NCI-H524 (cell line): ENCODE data around the gene THSD4.

Source experiments
- DNase-seq, 2 experiments: peaks; one replicate each; lab custom pipeline; 2025; lab: John Stamatoyannopoulos, UW

THSD4 gene

DNA sequence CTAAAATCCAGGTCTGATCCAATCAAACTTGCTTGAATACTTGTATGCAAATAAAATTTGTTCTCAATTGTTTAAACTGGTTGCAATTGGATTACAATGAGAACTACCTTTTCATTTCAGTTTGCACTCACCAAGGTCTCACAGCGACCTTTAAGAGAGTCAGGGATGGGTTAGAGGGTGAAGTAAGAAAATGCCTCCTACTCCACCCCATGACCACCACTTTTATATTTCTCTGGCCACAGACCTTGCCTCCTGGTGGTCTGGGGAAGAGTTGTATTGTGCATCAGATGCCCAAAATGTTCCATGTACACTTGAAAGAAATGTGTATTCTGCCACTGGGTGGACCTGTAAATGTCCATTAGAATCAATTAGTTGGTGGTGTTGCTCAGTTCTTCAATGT, 16.4 kb upstream of the THSD4 start:
- DNase-seq: no peak

DNA sequence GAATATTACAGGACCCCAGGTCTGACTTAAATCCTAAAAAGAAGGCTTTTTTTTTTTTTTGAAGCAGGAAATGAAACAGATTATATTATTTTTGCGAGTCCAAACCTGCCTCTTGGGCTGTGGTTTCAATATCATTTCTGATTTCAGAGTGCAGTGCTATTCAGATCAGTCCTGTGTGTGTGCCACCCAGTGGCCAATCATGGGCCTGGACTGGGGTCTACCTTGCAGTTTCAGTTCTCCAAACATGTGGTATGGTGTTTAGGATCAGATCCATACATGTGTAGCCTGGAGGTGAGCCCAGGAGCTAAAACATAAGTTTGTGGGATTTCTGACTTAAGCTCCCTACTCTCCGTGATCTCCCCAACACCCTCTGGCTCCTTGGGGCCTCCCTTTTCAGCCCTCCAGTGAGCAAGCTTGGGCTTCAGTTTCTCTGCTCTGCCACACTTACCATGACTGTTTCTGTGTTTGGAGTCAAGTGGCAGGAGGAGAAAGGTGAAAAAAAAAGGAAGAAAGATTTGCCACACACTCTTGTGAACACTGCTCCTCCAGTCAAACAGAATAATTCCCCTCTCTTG, 12.1 kb upstream of the THSD4 start:
- DNase-seq: peak; percentile 13 to 31

DNA sequence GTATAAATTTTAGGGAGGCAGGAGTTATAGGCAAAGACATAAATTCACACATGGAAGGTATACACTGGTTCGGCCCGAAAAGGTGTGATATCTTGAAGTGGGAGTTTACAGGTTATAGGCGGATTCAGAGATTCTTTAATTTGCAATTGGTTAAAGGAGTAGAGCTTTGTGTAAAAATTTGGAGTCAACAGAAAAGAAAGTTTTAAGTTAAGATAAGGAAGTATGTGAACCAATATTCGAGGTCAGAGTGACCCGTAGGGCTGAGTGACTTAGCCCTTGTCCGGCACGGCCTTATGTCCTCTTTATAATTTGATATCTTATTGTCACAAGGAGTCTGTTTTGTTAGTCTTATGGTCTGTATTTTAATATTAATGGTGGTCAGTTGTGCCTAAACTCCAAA, 10.6 kb upstream of the THSD4 start:
- DNase-seq: no peak

DNA sequence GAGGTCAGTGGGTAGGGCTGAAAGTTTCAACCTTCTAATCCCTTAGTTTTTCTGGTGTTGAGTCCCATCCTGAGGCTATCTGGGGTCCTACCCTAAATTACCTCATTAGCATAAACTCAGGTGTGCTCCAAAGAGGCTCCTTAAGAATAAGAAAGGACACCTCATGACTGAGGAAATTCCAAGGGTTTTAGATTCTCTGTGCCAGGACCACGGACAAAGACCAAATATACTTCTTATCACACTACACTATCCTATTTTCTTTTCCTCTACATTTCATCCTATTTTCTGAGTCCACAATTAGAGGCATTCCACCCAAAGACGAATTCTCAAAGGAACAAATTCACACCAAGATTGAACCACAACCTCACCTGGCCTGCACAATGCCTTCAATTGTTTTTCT, 9.8 kb upstream of the THSD4 start:
- DNase-seq: no peak

DNA sequence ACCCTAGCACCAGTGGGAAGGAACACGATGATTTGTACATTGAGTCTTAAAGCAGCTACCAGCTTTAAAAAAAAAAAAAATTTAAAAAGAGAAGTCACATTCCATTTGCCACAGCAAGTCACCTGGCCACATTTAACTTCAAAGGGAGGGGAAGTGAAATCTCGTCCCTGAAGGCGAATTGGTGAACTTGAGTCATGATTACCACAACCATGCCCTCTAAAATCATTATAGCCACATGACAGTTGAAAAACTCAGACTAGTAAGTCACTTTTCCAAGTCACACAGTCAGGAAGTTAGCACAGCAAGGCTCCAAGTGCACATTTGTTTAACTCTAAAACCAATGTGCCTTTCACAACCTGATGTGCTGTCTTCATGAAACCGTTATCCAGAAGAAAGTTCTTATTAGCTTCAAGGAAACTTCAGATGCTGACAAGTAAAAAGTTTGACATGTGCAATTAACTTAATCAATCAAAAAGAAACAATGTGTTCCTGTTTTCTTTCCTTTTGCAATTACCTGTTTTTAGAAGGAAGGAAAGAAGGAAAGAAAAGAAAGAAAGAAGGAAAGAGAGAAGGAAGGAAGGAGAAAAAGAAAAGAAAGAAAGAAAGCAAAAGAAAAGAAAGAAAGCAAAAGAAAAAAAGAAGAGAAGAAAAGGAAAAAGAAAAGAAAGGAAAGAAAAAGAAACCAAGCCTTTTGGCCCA, 8.3 kb upstream of the THSD4 start:
- DNase-seq: no peak

DNA sequence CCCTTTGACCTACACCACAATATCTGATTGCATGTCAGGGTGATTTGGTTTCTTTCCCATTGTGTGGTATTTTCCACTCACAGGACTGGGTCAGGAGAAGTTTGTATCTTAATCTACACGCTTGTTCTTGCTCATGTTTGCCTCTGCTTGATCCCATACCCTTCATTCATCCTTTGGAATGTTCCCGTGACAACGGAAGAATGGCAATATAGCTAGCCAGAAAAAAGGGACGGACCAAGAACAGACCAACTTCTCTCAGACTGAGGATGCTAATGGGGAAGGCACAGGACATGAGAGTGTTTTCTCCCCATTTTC, 7.8 kb upstream of the THSD4 start:
- no peak for DNase-seq

DNA sequence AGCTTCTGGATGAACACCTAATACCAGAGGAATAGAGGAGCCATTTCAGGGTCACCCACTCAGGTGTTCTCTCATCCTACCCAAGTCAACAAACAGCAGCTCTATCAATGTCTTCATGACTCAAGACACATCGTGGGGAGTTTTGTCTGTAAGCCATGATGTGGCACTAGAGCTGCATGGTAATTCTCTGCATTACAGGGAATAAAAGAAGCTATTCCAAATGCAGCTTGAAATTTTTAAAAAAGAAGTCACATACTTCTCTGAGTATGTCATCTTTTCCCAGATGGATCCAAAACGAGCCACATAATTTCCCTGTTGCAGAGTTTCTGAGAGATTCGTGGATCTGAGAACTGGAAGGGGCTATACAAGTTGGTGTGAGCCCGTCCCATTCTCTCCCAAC, 6.1 kb upstream of the THSD4 start:
- no peak for DNase-seq

DNA sequence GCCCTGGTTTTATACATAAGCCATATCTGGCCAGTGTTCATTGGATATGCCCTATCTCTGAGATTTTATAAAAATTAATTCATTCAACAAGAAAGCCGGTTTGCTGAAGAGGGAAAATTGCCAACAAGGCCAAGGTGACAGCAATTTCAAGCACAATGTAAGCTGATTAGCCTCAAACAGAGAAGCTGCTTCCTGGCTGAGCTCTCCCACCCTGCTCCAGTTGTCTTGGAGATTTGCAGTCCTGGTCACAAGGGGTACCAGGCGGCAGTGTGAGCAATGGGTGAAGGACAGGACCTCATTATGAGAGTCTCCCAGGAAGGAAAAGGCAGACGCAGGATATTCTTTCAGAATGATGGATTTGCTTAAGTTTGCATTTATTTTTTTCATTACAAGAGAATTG, 5.4 kb upstream of the THSD4 start:
- DNase-seq: no peak

DNA sequence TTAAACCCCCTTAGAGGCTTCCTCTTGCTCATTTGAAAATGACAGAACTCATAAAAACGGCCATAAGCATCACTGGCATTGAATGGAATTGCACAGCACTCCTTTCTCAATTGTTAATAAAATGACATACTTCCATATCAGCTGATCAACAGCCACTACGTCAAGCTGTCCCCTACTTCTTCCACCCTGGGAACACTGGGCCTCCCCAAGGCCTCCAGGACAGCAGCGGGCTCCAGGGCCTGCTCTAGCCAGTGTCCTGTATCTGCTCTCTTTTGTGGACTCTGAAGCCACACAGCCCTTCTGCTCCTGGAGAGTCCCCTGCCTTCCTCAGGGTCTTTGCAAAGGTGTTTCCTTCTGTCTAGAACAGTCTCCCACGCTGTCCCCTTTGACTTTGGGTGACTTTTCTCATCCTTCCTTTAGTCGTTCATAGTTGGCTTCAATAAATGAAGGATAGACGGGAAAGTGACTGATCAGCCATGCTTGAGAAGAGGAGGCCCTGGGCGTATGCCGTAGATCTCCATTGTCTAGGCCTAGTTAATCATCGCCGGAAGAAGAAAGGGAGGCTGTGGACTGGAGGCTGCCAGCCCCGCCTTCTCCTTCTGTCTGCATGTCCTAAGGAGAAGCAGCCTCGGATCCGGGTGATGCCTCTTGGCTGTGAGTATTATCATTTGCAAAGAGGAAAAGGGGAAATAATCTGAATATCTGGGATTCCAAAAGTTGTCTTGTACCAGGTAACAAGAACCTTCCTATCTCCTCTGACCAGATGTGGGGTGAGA, 4.7 kb upstream of the THSD4 start:
- DNase-seq: no peak

DNA sequence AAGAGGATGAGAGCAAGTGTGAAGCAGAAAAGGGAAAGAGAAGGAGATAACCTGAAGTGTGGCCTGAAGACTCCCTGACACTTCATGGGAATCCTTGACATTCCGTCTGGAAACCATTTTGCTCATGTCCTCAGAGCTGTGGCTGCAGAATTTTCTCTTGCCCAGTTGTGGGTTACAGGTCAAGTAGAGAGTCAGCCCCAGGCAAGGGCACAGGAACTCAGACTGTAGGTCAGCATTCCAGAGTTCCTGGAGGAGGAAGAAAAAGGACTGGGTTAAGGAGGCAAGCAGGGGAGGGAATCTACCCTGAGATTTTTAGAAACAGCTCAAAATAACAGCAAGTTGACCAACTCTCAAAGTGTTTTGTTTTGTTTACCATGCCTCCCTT, 4.1 kb upstream of the THSD4 start:
- no peak for DNase-seq

DNA sequence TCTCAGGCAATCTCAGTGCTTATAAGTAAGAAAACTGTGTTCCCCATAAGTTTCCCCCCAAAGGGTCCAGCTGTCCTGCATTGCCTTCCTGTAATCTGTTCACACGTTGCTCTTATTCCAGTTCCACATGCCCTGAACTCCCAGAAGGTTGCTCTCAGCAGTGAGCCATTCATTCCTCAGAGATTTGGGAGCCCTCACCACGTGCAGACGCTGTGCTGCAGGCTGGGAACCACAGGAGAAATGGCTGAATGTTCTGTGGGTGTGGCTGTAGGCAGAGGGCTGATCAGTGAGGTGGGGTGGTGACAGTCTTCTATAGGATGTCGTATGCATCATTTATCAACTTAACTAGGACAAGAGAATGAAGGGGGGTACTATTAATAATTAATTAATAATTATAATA, 3.3 kb upstream of the THSD4 start:
- DNase-seq: no peak

DNA sequence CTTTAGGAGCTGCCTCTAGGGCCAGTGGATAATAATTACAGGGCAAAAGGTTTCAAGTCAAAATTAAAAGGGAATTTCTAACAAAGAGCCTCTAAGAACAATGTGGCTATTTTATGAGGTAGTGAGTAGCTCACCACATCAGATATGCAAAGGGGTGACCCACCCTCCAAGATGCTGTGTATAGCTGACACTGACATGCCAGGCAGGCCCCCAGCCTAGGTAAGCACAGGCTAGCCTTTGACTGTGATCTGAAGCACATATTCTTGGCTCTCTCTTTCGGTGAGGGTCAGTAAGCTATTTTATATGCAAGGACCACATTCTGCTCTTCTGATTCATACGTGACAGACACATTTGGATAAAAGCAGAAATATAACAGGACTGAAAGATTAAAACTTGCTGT, 2.8 kb upstream of the THSD4 start:
- no peak for DNase-seq

DNA sequence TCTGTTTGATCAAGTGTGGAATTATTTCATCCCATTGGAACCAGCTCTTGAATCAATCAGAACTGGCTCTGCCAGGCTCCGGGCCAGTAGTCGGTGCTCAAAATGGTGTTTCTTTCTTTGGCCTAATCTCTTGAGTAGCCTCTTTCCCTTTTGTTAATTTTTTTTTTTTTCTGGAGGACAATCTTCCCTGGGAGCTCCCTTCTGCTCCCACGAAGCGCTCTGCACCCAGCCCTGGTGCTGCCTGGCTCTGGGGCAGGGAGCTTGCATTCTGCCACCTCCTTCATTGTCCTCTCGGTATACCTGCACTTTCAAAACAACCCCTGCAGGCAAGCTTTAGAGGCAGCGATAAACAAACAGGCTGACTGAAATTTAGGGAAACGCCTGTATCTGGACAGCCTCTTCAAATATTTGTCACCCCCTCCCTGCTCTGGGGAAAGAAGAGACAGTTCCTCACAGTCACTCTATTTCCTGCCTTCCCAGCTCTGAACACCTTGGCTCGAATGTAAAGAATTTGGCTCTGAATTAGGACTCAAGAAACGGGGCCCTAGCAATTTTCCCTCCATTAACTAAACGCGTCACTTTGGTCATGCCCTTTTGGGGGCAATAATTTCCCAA, 1.1 kb upstream of the THSD4 start:
- peak in 1 of 2 experiments; percentile 65 for DNase-seq

DNA sequence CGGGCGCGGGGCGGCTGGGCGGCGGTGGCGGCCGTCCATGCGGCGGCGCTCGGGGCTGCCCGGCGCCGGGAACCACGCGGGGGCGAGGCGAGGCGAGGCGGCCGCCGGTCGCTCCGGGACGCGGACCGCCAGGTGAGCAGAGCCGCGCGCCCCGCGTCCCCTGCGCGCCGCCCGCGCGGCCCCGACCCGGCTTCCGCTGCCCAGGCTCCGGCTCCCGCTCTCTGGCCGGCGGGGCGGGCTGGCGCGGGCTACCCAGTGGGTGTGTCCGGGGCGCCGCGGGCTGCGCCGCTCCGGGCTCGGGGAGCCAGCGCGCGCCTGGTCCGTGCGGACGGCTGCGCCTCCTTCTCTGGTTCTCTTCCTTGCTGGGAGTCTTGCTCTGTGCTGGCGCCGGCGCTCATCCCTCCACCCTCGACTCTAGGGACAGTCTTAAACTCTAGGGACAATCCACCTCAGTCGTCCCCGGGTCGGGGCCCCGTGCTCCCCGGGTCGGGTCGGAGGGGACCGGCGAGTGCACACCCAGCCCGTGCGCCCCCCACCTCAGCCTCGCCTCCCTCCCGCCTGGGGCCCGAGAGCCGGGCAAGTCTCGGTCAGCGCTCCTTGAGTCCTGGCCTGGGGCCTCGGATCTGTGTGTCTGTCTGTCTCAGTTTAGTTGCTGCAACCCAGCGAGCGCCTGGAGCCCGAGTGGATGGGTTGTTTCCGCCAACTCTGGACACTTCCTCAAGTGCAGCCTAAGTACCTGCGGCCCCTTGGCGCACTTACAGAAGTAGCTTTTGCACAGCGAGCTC, 488 bp downstream of the THSD4 start:
- peak in 1 of 2 experiments; percentile 45 for DNase-seq

DNA sequence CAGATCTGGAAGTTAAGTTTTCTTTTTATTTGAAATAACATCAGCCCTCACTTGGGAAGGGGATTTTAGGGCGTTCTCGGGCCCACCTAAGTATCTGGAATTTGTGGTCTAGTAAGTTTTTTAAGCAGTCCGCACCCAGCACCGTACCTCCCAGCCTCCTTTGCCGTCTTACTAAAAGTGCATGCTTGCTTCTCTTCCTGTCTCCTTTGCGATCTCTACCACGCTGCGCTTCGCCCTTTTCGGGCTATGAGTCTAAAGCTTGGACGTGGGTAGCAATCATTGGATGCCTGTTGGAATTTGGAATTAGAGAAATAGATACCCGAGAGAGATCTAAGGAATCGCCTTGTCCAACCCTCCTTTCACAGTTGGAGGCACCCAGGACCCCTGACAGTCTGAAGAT, 1.1 kb downstream of the THSD4 start:
- no peak for DNase-seq

DNA sequence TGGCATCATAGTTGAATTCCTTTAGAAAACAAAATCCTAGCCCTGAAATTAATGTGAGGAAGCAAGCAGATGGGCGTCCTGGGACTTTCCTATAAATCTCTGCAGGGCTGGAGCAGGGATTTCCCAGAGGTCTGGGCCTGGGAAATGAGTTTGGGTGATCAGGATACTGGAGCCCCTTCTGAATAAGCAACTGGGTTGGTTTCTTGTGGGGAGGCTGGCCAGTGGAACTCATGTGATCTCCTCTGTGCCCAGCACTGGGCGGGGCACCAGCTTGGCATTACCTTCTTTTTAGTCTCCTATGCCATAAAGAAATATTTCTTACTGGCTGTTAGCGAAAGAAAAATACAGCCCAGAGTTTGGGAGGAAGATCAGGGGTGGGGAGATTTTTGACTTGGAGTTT, 1.7 kb downstream of the THSD4 start:
- no peak for DNase-seq

DNA sequence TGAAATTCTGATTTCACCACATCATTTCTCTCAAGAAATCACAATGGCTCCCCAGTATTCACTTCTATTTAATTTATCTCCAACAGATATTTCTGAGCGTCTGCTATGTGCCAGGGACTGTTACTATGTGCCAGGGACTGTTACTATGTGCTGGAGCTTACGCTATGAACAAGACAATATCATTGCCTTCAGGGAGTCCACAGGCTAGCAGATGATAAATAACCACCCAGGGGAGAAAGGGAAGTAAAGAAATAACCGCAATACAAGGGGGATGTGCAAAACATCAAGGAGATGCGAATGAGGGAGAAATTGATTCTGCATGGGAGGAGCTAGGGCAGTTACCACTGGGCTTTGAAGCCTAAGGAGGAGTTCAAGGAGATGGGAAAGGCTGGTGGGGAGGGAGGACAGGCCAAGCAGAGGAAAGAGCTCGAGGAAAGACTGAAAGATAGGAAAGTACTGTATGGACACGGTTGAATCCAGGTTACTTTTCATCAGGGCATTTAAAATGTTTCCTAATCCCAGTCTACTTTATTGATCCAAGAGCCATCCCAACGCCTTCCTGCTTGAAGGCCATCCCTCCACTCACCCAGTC, 2.5 kb downstream of the THSD4 start:
- no peak for DNase-seq

DNA sequence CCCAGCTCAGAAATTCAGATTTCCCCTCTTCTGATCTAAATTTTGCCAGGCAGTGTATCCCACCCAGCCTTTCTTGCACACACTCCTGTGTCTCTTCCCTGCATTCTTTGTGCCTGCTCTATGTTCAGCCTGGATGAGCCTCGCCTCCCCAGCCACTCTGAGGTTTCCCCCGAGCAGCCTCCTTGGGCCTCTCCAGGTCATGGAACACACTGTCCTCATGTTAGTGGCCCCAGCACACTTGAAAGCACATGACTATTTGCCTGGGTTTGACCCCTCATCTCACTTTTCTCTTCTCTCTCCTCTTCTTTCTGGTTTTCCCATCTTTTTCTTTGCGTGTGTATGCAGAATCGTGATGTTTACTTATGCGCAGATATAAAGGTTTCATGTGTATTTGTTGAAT, 3.1 kb downstream of the THSD4 start:
- DNase-seq: no peak

DNA sequence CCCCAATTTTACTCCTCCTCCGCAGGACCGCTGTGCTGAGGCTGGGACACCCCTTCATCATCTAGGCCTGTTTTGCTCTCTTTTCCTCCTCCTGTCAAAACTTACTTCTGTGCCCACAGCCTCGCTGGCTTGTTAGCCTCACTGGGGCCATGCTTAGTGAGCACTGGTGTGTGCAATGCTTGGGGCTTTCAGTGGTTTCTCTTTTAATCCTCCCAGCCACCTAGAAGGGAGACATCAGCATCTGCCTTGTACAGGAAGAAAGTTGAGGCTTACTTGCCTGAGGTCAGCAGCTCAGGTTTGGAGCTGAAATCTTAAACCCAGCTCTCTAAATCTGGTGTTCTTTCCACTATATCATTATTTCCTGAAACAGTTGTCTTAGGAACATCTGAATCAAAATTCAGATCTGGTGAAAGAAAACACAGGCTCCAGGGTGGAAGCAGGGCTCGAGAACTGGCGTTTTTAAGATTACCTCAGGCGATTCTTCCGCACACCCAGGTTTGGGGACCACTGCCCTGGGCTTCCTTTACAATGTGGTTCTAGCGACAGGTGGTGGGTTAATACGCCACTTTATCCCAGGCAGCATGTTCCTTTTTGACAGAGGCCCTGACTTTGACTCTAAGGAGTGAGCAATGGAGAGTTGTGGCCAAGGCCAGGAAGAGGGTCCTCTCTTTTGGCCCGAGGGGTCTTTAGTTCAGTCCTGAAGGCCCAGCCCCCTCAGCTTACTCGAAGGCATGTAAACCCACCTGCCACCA, 3.8 kb downstream of the THSD4 start:
- no peak for DNase-seq

DNA sequence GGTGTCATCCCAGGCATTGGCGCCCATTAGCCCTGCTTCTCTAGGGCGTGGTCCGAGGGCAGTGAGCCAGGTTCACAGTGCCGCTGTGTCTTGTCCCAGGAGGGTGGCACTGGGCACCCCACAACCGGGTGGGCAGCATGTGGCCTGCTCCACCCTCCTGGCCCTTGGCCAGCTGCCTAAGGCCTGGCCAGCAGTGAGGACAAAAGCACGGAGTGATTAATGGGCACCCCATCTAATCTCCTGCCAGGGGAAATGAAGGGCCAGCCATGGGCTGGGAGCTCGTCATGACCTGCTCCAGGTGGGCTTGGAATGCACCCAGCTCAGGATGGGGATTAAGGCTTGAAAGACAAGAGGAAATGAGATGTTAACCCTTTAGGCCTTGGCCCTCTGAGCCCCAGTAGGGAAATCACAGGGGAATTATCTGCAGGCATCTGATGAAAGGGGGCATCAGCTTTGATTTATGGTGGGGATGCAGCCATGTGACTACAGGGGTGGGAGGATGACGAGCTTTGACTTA, 5.2 kb downstream of the THSD4 start:
- no peak for DNase-seq

DNA sequence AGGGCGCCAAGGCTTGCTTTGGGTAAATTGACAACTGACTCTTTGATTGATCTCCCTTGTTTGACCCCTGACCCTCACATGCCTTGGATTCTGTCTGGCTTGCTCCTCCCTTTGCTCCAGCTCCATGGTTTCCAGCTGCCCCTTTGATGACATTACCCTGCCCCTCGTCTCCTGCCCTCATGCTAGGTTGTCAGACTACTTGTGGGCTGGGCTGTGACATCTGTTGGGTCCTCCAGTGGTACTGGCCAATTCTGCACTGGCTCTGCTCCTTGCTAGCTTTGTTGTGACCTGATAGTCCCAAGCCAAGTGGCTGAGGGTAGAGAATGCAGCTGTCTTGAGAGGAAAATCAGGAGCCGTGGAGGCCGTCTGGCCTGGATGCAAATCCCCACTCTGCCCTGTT, 6.2 kb downstream of the THSD4 start:
- peak in 1 of 2 experiments; percentile 45 for DNase-seq
